ENCODE results near the gene ID1.

Gene ID1

DNA sequence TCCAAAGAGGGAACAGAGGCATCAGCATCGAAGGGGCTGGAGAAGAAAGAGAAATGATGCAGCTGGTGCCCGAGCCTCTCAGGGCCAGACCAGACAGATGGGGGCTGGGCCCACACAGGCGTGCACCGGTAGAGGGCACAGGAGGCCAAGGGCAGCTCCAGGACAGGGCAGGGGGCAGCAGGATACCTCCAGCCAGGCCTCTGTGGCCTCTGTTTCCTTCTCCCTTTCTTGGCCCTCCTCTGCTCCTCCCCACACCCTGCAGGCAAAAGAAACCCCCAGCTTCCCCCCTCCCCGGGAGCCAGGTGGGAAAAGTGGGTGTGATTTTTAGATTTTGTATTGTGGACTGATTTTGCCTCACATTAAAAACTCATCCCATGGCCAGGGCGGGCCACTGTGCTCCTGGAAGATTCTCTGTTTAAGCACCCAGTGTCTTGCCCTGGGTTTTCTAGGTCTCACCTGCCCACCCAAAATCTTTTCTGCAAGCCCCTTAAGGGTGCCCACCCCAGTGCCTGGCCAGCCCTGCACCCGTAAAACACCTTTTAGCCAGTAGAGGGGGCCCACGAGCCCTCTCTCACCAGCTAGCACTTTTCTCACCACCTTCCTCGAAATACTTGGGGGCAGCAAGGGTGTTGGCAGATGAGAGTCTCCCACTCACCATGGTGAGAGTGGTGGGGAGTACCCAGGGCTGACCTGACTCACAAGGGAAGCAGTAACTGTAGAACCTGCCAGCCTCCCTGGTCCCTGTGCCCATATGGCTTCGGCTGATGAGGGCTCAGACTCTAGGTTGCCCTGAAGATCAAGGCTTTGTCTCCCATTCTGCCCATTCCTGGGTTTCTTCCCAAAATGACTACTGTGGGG is 35.7 kb upstream of the ID1 start:
- DNase-seq (ENCODE audit: low read depth) = peak; percentile 59
- TF ChIP-seq, protein P1, sequence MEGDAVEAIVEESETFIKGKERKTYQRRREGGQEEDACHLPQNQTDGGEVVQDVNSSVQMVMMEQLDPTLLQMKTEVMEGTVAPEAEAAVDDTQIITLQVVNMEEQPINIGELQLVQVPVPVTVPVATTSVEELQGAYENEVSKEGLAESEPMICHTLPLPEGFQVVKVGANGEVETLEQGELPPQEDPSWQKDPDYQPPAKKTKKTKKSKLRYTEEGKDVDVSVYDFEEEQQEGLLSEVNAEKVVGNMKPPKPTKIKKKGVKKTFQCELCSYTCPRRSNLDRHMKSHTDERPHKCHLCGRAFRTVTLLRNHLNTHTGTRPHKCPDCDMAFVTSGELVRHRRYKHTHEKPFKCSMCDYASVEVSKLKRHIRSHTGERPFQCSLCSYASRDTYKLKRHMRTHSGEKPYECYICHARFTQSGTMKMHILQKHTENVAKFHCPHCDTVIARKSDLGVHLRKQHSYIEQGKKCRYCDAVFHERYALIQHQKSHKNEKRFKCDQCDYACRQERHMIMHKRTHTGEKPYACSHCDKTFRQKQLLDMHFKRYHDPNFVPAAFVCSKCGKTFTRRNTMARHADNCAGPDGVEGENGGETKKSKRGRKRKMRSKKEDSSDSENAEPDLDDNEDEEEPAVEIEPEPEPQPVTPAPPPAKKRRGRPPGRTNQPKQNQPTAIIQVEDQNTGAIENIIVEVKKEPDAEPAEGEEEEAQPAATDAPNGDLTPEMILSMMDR (conservative IDR thresholded peaks at IDR 0.05; ENCODE audit: control insufficient read depth, insufficient read depth, low read depth, low read length) = peak; percentile 78
- no peak overlapping the region for H3K4me3 ChIP-seq (ENCODE audit: control insufficient read depth, low read depth, low read length)

GRCh38 chr20:31570021-31570463 is 35.0 kb upstream of the ID1 start:
- TF ChIP-seq, protein P1 (conservative IDR thresholded peaks at IDR 0.05; ENCODE audit: control insufficient read depth, insufficient read depth, low read depth, low read length) = no peak
- no peak overlapping the region for H3K4me3 ChIP-seq (ENCODE audit: control insufficient read depth, low read depth, low read length)
- no peak for DNase-seq (ENCODE audit: low read depth)

DNA sequence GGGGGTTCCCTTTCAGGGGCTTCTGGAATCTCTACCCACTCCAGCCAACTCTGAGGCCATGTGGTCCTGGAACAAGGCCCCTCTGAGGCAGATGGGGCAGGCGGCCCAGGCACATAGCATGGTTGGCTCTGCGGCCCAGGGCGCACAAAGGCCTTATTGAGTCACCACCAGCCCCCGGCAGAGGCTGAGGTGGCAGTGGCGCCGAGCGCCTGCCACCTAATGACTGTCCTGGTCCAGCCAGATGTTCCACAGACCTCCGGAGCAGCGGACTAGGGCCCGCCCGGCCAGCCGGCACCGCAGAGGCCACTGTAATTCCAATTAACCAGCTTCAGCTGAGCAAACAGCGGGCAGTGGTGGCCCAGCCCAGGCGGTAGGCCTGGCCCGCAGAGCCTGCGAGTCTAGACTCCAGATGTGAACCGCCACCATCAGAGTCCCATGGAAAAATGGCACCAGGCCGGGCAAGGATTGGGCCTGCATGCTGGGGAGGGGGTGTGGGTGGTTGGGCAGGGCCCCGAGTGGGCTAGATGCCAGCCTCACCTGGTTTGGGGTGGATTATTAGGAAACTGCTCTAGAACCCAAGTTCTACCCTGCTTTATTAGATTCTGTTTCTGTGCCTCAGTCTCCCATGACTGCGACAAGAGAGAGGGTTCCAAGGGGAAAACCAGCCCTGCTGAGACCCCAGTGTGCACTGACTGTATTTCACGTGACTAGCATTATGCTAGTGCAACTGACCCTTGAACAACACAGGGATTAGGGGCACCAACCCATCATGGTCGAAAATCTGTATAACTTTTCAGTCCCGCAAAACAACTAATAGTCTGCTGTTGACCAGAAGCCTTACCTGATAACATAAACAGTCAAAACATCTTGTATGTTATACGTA is 34.1 kb upstream of the ID1 start:
- H3K4me3 ChIP-seq (ENCODE audit: control insufficient read depth, low read depth, low read length) = no peak overlapping the region
- no peak for DNase-seq (ENCODE audit: low read depth)
- TF ChIP-seq, protein P1 (conservative IDR thresholded peaks at IDR 0.05; ENCODE audit: control insufficient read depth, insufficient read depth, low read depth, low read length) = no peak

DNA sequence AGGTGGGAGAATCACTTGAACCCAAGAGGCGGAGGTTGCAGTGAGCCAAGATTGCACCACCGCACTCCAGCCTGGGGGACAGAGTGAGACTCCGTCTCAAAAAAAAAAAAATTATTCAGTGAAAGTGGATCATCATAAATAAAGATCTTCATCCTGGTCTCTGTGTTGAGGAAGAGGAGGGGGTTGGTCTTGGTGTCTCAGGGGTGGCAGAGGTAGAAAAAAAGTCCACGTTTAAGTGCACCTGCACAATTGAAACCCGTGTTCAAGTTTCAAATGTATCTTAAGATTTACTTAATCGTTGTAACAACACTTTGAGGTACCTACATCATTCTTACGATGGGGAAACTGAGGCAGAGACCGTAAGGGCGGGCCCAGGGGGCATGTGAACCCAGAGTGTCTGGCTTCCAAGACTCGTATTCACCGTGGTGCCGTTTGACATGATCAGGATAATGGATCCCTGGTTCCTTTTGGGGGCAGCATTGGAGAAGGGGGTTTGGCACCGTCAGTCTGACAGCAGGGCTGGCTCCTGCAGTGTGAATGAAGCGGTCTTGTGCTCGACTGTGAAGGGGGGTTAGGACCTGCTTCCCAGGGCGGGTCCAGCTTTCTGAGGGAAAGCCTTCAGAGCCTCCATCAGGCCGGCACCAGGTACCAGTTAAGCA is 32.9 kb upstream of the ID1 start:
- TF ChIP-seq, protein P1 (conservative IDR thresholded peaks at IDR 0.05; ENCODE audit: control insufficient read depth, insufficient read depth, low read depth, low read length) = no peak
- DNase-seq (ENCODE audit: low read depth) = no peak
- peak overlapping the region; percentile 12 for H3K4me3 ChIP-seq (ENCODE audit: control insufficient read depth, low read depth, low read length)

DNA sequence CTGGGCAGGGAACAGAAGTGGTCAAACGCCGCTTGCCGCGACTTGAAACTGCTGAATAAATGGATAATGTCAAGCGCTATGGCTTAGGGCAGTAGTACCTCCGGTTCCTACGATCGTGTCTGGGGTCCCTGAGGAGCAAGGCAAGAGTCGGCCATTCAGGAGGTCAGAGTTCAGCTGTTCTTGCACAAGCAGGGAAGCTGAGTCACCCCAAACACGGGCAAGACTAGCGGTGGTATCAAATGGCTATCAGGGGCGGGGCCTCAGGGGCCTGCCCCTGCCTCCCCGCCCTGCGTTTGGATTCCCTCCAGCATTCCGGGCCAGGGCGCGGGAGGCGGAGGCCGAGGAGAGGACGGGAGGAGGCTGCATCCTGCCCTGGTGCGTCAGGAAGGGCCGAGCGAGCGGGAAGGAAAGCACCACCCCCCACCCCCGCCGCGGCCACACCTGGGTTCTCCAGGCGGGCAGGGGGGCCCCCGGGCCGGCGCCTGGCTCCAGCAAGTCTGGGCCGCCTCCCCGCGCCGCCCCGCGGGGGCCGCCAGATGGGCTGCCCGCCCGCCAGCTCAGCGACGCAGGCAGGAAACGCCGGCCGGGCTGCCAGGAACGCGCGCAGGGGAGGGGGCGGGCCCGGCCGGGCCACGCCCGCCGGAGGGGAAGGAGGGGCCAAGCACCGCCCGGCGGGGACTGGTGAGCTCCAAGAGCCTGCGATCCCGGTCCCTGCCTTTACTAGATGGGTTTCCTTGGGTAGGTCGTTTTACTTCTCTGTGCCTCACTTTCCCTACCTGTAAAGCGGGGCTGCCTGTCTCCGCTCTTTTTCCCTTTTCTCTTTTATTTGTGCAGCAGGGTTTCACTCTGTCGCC is 32.2 kb upstream of the ID1 start:
- TF ChIP-seq, protein P1 (conservative IDR thresholded peaks at IDR 0.05; ENCODE audit: control insufficient read depth, insufficient read depth, low read depth, low read length) = no peak
- peak overlapping the region; percentile 64 for H3K4me3 ChIP-seq (ENCODE audit: control insufficient read depth, low read depth, low read length)
- DNase-seq (ENCODE audit: low read depth) = peak; percentile 99
